HepG2 (cell line): ENCODE measurements around the gene PIEZO1. TPM values are rescaled to one million over a fixed set of nuclear protein-coding genes. Genes with fewer than 3 reads are reported as not detected.

Source experiments
- BCL3 ChIP-seq: sonication (generic); formaldehyde crosslinking; IDR thresholded peaks from 2 replicates; pipeline ENCODE4 v1.5.1; 2020; ENCODE audit warnings: mild to moderate bottlenecking, missing genetic modification reagents, moderate library complexity
- CREM ChIP-seq, 2 experiments: sonication (generic) in 1 of 2; formaldehyde crosslinking in 1 of 2; IDR thresholded peaks; 2 replicates each; pipeline versions ENCODE4 v1.4.0 to v1.6.1; 2016 to 2020; ENCODE audit warnings: antibody characterized with exemption in 1 of 2, mild to moderate bottlenecking in 1 of 2, missing genetic modification reagents in 1 of 2
- HNRNPLL ChIP-seq: fragments of 200-400 bp; formaldehyde crosslinking; IDR thresholded peaks from 2 replicates; pipeline ENCODE4 v1.6.1; 2017; ENCODE audit warnings: mild to moderate bottlenecking, low read depth, low read length; ENCODE audit not compliant: poor library complexity, severe bottlenecking
- HNRNPUL1 ChIP-seq: fragments of 200-400 bp; formaldehyde crosslinking; IDR thresholded peaks from 2 replicates; pipeline ENCODE4 v1.6.1; 2017; ENCODE audit warnings: low read depth, mild to moderate bottlenecking, low read length, moderate library complexity
- HOXA5 ChIP-seq: sonication (generic); formaldehyde crosslinking; IDR thresholded peaks from 2 replicates; pipeline ENCODE4 v1.4.0; 2020; ENCODE audit warnings: missing genetic modification reagents
- IRF1 ChIP-seq: sonication (generic); formaldehyde crosslinking; IDR thresholded peaks from 2 replicates; pipeline ENCODE4 v1.4.0; 2020; ENCODE audit warnings: low read depth, mild to moderate bottlenecking, missing genetic modification reagents
- MBNL3 ChIP-seq: fragments of 250-450 bp; sonication (Bioruptor Pico); conservative IDR thresholded peaks from 2 replicates; pipeline ENCODE4 v1.8.0; 2022; ENCODE audit warnings: mild to moderate bottlenecking, inconsistent platforms
- PRDM4 ChIP-seq: sonication (generic); formaldehyde crosslinking; IDR thresholded peaks from 2 replicates; pipeline ENCODE4 v1.9.0; 2021; ENCODE audit warnings: missing genetic modification reagents, borderline replicate concordance
- TAF1 ChIP-seq: sonication (generic); formaldehyde crosslinking; IDR thresholded peaks from 2 replicates; pipeline ENCODE4 v1.4.0; 2020; ENCODE audit warnings: missing genetic modification reagents
- THAP11 ChIP-seq: IDR thresholded peaks from 2 replicates; pipeline ENCODE4 v1.6.1; 2016; ENCODE audit warnings: missing biosample characterization, missing genetic modification reagents
- ZNF547 ChIP-seq: sonication (generic); formaldehyde crosslinking; IDR thresholded peaks from 2 replicates; pipeline ENCODE4 v1.5.1; 2020; ENCODE audit warnings: mild to moderate bottlenecking, missing genetic modification reagents
- ZNF646 ChIP-seq: sonication (generic); formaldehyde crosslinking; IDR thresholded peaks from 2 replicates; pipeline ENCODE4 v1.9.0; 2021; ENCODE audit warnings: mild to moderate bottlenecking, missing genetic modification reagents
- ZNF720 ChIP-seq: sonication (generic); formaldehyde crosslinking; IDR thresholded peaks from 2 replicates; pipeline ENCODE4 v1.4.0; 2020; ENCODE audit warnings: missing genetic modification reagents
- polyA plus RNA-seq, 8 experiments: library from polyadenylated mRNA; depleted of rRNA in 3 of 8; stranded (reverse) in 7 of 8; unstranded in 1 of 8; fragments of >200 nt; fragmentation: Illumina TruSeq in 4 of 8; extraction: Trizol in 4 of 8; gene quantifications; 2 replicates each; pipeline versions ENCODE4 v1.2.1 to v1.2.3, GENCODE V29; 2011 to 2016; ENCODE audit warnings: low read depth in 4 of 8, missing spikeins in 1 of 8, mixed read lengths in 1 of 8; ENCODE audit not compliant: insufficient read depth in 1 of 8
- total RNA-seq, 5 experiments: library from RNA; depleted of rRNA; stranded (reverse); fragments of >200 nt; fragmentation: Illumina TruSeq; extraction: Trizol; gene quantifications; 2 replicates each; pipeline ENCODE4 v1.2.3, GENCODE V29; 2016; ENCODE audit warnings: low read depth in 1 of 5

PIEZO1 gene
- total and polyA plus RNA-seq, 2 of the 13 experiments (the other 11 are each of a cell fraction or from before 2014, with no cell fraction given), result 67.9 to 85.0 TPM

- TF ChIP-seq HNRNPUL1 (no peak; the same call in 1 of the 2 replicates), MBNL3 (CRISPR knock-in tag) (no peak), CREM (IDR thresholded peaks at IDR 0.05) (no peak), CREM (CRISPR knock-in tag; IDR thresholded peaks at IDR 0.05) (0 out of 2 replicates have a peak, but pooled peaks have one; percentile 8), ZNF646 (CRISPR knock-in tag) (no peak), THAP11 (CRISPR knock-in tag) (peak; percentile 61; the same call in 1 of the 2 replicates), ZNF720 (0 out of 2 replicates have a peak, but pooled peaks have one; percentile 24), BCL3 (CRISPR knock-in tag) (0 out of 2 replicates have a peak, but pooled peaks have one; percentile 93), ZNF547 (peak; percentile 96), TAF1 (CRISPR knock-in tag) (peak; percentile 90), HOXA5 (CRISPR knock-in tag) (no peak; the same call in 1 of the 2 replicates), HNRNPLL (peak; percentile 69), IRF1 (CRISPR knock-in tag) (no peak; the same call in 1 of the 2 replicates), PRDM4 (CRISPR knock-in tag) (no peak)
Observed at GRCh38 chr16:88811769-88812512, 26.9 kb upstream of the PIEZO1 start, which contains the start of gene APRT (continued).
